HG03045 (cell line): ENCODE measurements around the gene CCDC28A.

Source experiments
- ATAC-seq: cut with Tn5 transposase; IDR thresholded peaks from one replicate; pipeline ENCODE4 v1.9.1; 2021; ENCODE audit warnings: mild to moderate bottlenecking, moderate library complexity; ENCODE audit not compliant: unreplicated experiment

The CCDC28A gene

GRCh38 chr6:138833816-138834539 is 60.4 kb downstream of the CCDC28A start:
- no peak for ATAC-seq

GRCh38 chr6:138837246-138837645 is 63.7 kb downstream of the CCDC28A start:
- no peak for ATAC-seq
